ENCODE data around the gene MAL. TPM values are rescaled to one million over a fixed set of nuclear protein-coding genes. Genes with fewer than 3 reads are reported as not detected.

The MAL gene
- total RNA-seq, 2 experiments from 2014 or later = 35.4 to 43.3 TPM

GRCh38 chr2:95026471-95027368 lies 1.2 kb downstream of the MAL start:
- Mint-ChIP-seq H3K9me3 (ENCODE audit: low read depth) (no peaks in the 10 kb centered on the region), H3K27me3 (no peaks in the 10 kb centered on the region), H3K4me1 (peaks cover 72% of the 10 kb centered on the region), H3K36me3 (ENCODE audit: low read depth) (peaks cover 2% of the 10 kb centered on the region), H3K27ac (peak overlapping the region; percentile 95), H3K4me3 (peak overlapping the region; percentile 91)
- POLR2A ChIA-PET = interaction anchor here (1.0 kb wide), 2 partner anchors 11 to 48 kb away, joined by 3 to 5 read pairs; no protein-coding TSS in a partner anchor
- intact Hi-C loops (cut with DNase I, micrococcal nuclease) = no loop called here
- CTCF ChIA-PET = interaction anchor here (0.7 to 9.8 kb wide), 6 partner anchors 8 to 133 kb away, joined by 3 to 291 read pairs (median 71); partner anchors contain the start of gene ZNF514
- ATAC-seq = no peak
- peak; percentile 60 for DNase-seq

GRCh38 chr2:95027369-95027720 lies 1.8 kb downstream of the MAL start:
- Mint-ChIP-seq H3K27me3 (no peaks in the 10 kb centered on the region), H3K9me3 (ENCODE audit: low read depth) (no peaks in the 10 kb centered on the region), H3K4me1 (peaks cover 70% of the 10 kb centered on the region), H3K4me3 (peak overlapping the region; percentile 91), H3K27ac (peak overlapping the region; percentile 95), H3K36me3 (ENCODE audit: low read depth) (peaks cover 2% of the 10 kb centered on the region)
- ChIA-PET POLR2A (no interaction called here), CTCF (interaction anchor here (9.8 kb wide), 1 partner anchor 50 kb away, joined by 291 read pairs; no protein-coding TSS in a partner anchor)
- no peak for DNase-seq
- ATAC-seq = no peak
- intact Hi-C loops (cut with DNase I, micrococcal nuclease) = no loop called here

GRCh38 chr2:95029898-95030341 lies 4.4 kb downstream of the MAL start:
- ATAC-seq (no peak), DNase-seq (no peak)
- Mint-ChIP-seq H3K4me3 (no peak overlapping the region), H3K27me3 (no peaks in the 10 kb centered on the region), H3K36me3 (ENCODE audit: low read depth) (peaks cover 2% of the 10 kb centered on the region), H3K27ac (no peak overlapping the region), H3K9me3 (ENCODE audit: low read depth) (no peaks in the 10 kb centered on the region), H3K4me1 (peaks cover 68% of the 10 kb centered on the region)
- intact Hi-C loops (cut with DNase I, micrococcal nuclease) = no loop called here
- POLR2A ChIA-PET = no interaction called here
- CTCF ChIA-PET = interaction anchor here (0.6 kb wide), 1 partner anchor 92 kb away, joined by 4 read pairs; the partner anchor contains the start of gene MRPS5

GRCh38 chr2:95030496-95030895 lies 5.0 kb downstream of the MAL start:
- Mint-ChIP-seq H3K4me1 (peaks cover 72% of the 10 kb centered on the region), H3K27ac (no peak overlapping the region), H3K36me3 (ENCODE audit: low read depth) (peaks cover 2% of the 10 kb centered on the region), H3K4me3 (no peak overlapping the region), H3K27me3 (no peaks in the 10 kb centered on the region), H3K9me3 (ENCODE audit: low read depth) (no peaks in the 10 kb centered on the region)
- intact Hi-C loops (cut with DNase I, micrococcal nuclease) = no loop called here
- ATAC-seq (no peak), DNase-seq (no peak)
- CTCF ChIA-PET = interaction anchor here (5.6 kb wide), 1 partner anchor 8 kb away, joined by 38 read pairs; no protein-coding TSS in a partner anchor
- POLR2A ChIA-PET = no interaction called here

DNA sequence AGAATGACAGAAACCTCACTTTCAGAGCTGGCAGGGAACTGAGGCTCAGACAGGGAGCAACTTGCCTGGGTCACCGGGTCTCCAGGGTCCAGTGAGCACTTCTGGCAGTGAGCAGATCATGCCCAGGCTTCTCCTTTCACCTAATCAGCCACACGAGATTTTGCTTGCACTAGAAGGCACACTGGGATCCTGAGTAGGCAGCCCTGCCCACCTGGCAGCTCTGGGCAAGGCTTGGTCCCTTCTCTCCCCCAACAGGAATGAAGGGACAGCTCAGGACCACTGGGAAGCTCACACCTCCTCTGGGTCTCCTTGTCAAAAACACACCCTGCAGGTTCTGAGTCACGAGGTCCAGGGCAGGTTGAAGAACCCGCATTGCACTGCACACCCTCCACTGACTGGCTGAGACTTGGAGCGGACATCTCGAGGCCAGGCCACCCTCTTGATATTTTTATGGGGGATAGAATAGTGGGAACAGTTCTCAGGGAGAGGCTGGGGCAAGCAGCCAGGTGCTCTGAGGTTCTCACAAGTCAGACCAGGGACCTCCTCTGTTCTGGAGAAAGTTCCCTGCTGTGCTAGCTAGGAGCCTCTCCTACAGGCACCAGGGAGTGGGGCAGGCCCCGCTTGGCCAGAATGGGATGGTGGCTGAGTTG lies 5.7 kb downstream of the MAL start:
- H3K4me3 Mint-ChIP-seq = no peak overlapping the region
- H3K27ac Mint-ChIP-seq = peak overlapping the region; percentile 43
- no peak for ATAC-seq
- ChIA-PET CTCF (interaction anchor here (0.8 to 5.6 kb wide), 7 partner anchors 8 to 84 kb away, joined by 3 to 38 read pairs (median 4); no protein-coding TSS in a partner anchor), POLR2A (no interaction called here)
- no peaks in the 10 kb centered on the region for H3K36me3 Mint-ChIP-seq (ENCODE audit: low read depth)
- H3K27me3 Mint-ChIP-seq = no peaks in the 10 kb centered on the region
- peaks cover 70% of the 10 kb centered on the region for H3K4me1 Mint-ChIP-seq
- intact Hi-C loops (cut with DNase I, micrococcal nuclease) = no loop called here
- no peak for DNase-seq
- no peaks in the 10 kb centered on the region for H3K9me3 Mint-ChIP-seq (ENCODE audit: low read depth)

GRCh38 chr2:95031726-95032116 lies 6.2 kb downstream of the MAL start:
- no peak overlapping the region for H3K4me3 Mint-ChIP-seq
- peaks cover 5% of the 10 kb centered on the region for H3K9me3 Mint-ChIP-seq (ENCODE audit: low read depth)
- H3K27me3 Mint-ChIP-seq = no peaks in the 10 kb centered on the region
- H3K36me3 Mint-ChIP-seq (ENCODE audit: low read depth) = peaks cover 3% of the 10 kb centered on the region
- ChIA-PET CTCF (interaction anchor here (0.8 to 5.6 kb wide), 7 partner anchors 9 to 83 kb away, joined by 3 to 38 read pairs (median 4); no protein-coding TSS in a partner anchor), POLR2A (interaction anchor here (0.6 kb wide), 1 partner anchor 46 kb away, joined by 3 read pairs; no protein-coding TSS in a partner anchor)
- intact Hi-C loops (cut with DNase I, micrococcal nuclease) = no loop called here
- DNase-seq (no peak), ATAC-seq (no peak)
- peaks cover 72% of the 10 kb centered on the region for H3K4me1 Mint-ChIP-seq
- peak overlapping the region; percentile 43 for H3K27ac Mint-ChIP-seq

DNA sequence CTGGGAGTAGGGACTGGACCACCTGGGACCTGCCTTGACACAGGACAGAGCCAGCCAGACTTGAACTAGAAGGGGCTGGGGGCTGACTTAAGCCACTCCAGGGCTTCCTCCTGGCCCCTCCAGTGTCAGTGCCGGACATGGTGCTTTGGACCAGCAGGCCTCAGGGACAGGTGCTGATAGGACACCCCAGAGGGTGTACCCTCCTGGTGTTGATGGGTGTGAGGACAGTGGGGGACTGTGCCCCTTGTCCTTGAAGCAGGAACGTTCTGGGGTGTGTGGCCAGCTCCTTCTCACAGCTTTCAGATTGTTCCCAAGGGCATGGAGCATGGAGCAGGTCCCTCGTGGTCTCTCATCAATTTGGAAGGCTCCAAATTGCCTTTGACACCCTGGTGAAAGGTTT lies 6.8 kb downstream of the MAL start:
- DNase-seq (no peak), ATAC-seq (no peak)
- Mint-ChIP-seq H3K9me3 (ENCODE audit: low read depth) (peaks cover 11% of the 10 kb centered on the region), H3K27ac (no peak overlapping the region), H3K27me3 (no peaks in the 10 kb centered on the region), H3K4me1 (peaks cover 73% of the 10 kb centered on the region), H3K4me3 (no peak overlapping the region), H3K36me3 (ENCODE audit: low read depth) (peaks cover 8% of the 10 kb centered on the region)
- CTCF ChIA-PET = interaction anchor here (0.8 to 5.6 kb wide), 8 partner anchors 9 to 83 kb away, joined by 3 to 38 read pairs (median 6); no protein-coding TSS in a partner anchor
- POLR2A ChIA-PET = interaction anchor here (0.6 kb wide), 1 partner anchor 46 kb away, joined by 3 read pairs; no protein-coding TSS in a partner anchor
- intact Hi-C loops (cut with DNase I, micrococcal nuclease) = no loop called here

- Mint-ChIP-seq H3K4me3 (no peak overlapping the region), H3K36me3 (ENCODE audit: low read depth) (peaks cover 15% of the 10 kb centered on the region), H3K27ac (no peak overlapping the region), H3K9me3 (ENCODE audit: low read depth) (peaks cover 18% of the 10 kb centered on the region), H3K27me3 (no peaks in the 10 kb centered on the region), H3K4me1 (peaks cover 75% of the 10 kb centered on the region)
- intact Hi-C loops (cut with DNase I, micrococcal nuclease) = no loop called here
- CTCF ChIA-PET = interaction anchor here (0.8 to 5.6 kb wide), 7 partner anchors 10 to 50 kb away, joined by 3 to 38 read pairs (median 3); no protein-coding TSS in a partner anchor
- POLR2A ChIA-PET = no interaction called here
- no peak for DNase-seq
- ATAC-seq = no peak
Observed at GRCh38 chr2:95032868-95033603, 7.5 kb downstream of the MAL start.

- H3K4me1 Mint-ChIP-seq = peaks cover 79% of the 10 kb centered on the region
- H3K36me3 Mint-ChIP-seq (ENCODE audit: low read depth) = peaks cover 21% of the 10 kb centered on the region
- ChIA-PET CTCF (interaction anchor here (0.6 to 5.6 kb wide), 9 partner anchors 8 to 87 kb away, joined by 3 to 38 read pairs (median 3); partner anchors contain the start of gene MRPS5), POLR2A (no interaction called here)
- H3K27me3 Mint-ChIP-seq = no peaks in the 10 kb centered on the region
- no peak overlapping the region for H3K4me3 Mint-ChIP-seq
- H3K9me3 Mint-ChIP-seq (ENCODE audit: low read depth) = peaks cover 30% of the 10 kb centered on the region
- intact Hi-C loops (cut with DNase I, micrococcal nuclease) = no loop called here
- ATAC-seq (peak; percentile 84), DNase-seq (peak; percentile 50)
- no peak overlapping the region for H3K27ac Mint-ChIP-seq
Observed at GRCh38 chr2:95034221-95034620, 8.7 kb downstream of the MAL start.

DNA sequence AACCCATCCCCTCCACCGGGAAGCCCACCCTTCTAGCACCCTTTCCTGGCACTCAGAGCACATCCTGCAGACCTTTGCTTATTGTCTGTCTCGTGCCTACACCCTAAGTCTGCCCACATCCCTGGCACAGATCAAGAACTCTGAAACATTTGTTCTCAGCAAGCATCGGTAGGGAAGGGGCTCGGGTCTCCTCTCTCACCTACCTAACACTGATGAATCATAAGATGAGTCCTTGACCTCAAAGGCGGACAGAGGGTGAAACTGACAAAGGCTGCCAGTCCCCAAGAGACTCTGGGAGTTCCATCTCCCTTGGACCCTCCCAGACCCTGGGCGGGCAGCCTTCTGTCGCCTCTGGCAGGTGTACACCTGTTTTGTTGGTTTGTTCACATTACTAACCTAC lies 9.3 kb downstream of the MAL start:
- Mint-ChIP-seq H3K4me1 (peaks cover 77% of the 10 kb centered on the region), H3K4me3 (no peak overlapping the region), H3K27ac (no peak overlapping the region), H3K27me3 (no peaks in the 10 kb centered on the region), H3K9me3 (ENCODE audit: low read depth) (peaks cover 32% of the 10 kb centered on the region), H3K36me3 (ENCODE audit: low read depth) (peaks cover 21% of the 10 kb centered on the region)
- intact Hi-C loops (cut with DNase I, micrococcal nuclease) = no loop called here
- CTCF ChIA-PET = interaction anchor here (0.9 to 5.6 kb wide), 5 partner anchors 9 to 87 kb away, joined by 3 to 38 read pairs (median 9); partner anchors contain the start of gene MRPS5
- no peak for DNase-seq
- POLR2A ChIA-PET = no interaction called here
- no peak for ATAC-seq
